H9 (cell line): ENCODE results near the gene SLAMF1. TPM values are rescaled to one million over a fixed set of nuclear protein-coding genes. Genes with fewer than 3 reads are reported as not detected.

Experiments
- DNase-seq: peaks from one replicate; pipeline ENCODE4 v3.0.0-alpha.2; 2017
- H2AFZ ChIP-seq: one replicate; pipeline ENCODE4 v1.6.1; 2013; ENCODE audit warnings: mild to moderate bottlenecking, low read length, control low read depth, moderate library complexity
- H2AK5ac ChIP-seq: 2 replicates; pipeline ENCODE4 v1.6.1; 2013; ENCODE audit warnings: low read length, control low read depth, mixed read lengths; ENCODE audit not compliant: insufficient read length
- H2BK120ac ChIP-seq: one replicate; pipeline ENCODE4 v1.6.1; 2013; ENCODE audit warnings: low read depth, mild to moderate bottlenecking, low read length, control low read depth, inconsistent platforms; ENCODE audit not compliant: poor library complexity, severe bottlenecking
- H2BK12ac ChIP-seq: 2 replicates; pipeline ENCODE4 v1.6.1; 2013; ENCODE audit warnings: low read length, control low read depth, mixed read lengths, low read depth; ENCODE audit not compliant: insufficient read length
- H2BK15ac ChIP-seq: 2 replicates; pipeline ENCODE4 v1.6.1; 2013; ENCODE audit warnings: low read depth, low read length, control low read depth
- H2BK20ac ChIP-seq: one replicate; pipeline ENCODE4 v1.6.1; 2013; ENCODE audit warnings: low read depth, mild to moderate bottlenecking, low read length, control low read depth, inconsistent platforms; ENCODE audit not compliant: poor library complexity, severe bottlenecking
- H2BK5ac ChIP-seq: 2 replicates; pipeline ENCODE4 v1.6.1; 2013; ENCODE audit warnings: low read length, control low read depth, mixed read lengths; ENCODE audit not compliant: insufficient read length
- H3K14ac ChIP-seq: 2 replicates; pipeline ENCODE4 v1.6.1; 2013; ENCODE audit warnings: low read length, control low read depth; ENCODE audit not compliant: insufficient read depth
- H3K18ac ChIP-seq: 2 replicates; pipeline ENCODE4 v1.6.1; 2013; ENCODE audit warnings: low read depth, mild to moderate bottlenecking, mixed read lengths, low read length, control low read depth; ENCODE audit not compliant: insufficient read length
- H3K23ac ChIP-seq: 2 replicates; pipeline ENCODE4 v1.6.1; 2013; ENCODE audit warnings: low read length, control low read depth, mixed read lengths, low read depth; ENCODE audit not compliant: insufficient read length
- H3K23me2 ChIP-seq: 2 replicates; pipeline ENCODE4 v1.6.1; 2013; ENCODE audit warnings: low read depth, mild to moderate bottlenecking, mixed read lengths, low read length, control low read depth; ENCODE audit not compliant: insufficient read length, poor library complexity, severe bottlenecking
- H3K27ac ChIP-seq: 2 replicates; pipeline ENCODE4 v1.5.1; 2013; ENCODE audit warnings: low read length, control low read depth, mixed read lengths, low read depth; ENCODE audit not compliant: insufficient read length
- H3K27me3 ChIP-seq: 2 replicates; pipeline ENCODE4 v1.6.1; 2013; ENCODE audit warnings: low read length, control low read depth, inconsistent platforms; ENCODE audit not compliant: insufficient read depth
- H3K4ac ChIP-seq: 2 replicates; pipeline ENCODE4 v1.6.1; 2013; ENCODE audit warnings: low read depth, mild to moderate bottlenecking, control low read depth, inconsistent platforms, low read length, moderate library complexity
- H3K4me1 ChIP-seq: 2 replicates; pipeline ENCODE4 v1.6.1; 2013; ENCODE audit warnings: low read length, control low read depth, inconsistent platforms; ENCODE audit not compliant: insufficient read depth
- H3K4me2 ChIP-seq: 2 replicates; pipeline ENCODE4 v1.6.1; 2013; ENCODE audit warnings: low read length, control low read depth, mixed read lengths; ENCODE audit not compliant: insufficient read length, insufficient read depth
- H3K56ac ChIP-seq: 2 replicates; pipeline ENCODE4 v1.6.1; 2013; ENCODE audit warnings: low read depth, mild to moderate bottlenecking, mixed read lengths, low read length, control low read depth; ENCODE audit not compliant: insufficient read length
- H3K79me1 ChIP-seq: 2 replicates; pipeline ENCODE4 v1.6.1; 2013; ENCODE audit warnings: low read depth, mild to moderate bottlenecking, moderate library complexity, low read length, control low read depth, inconsistent platforms; ENCODE audit not compliant: insufficient read depth, poor library complexity, severe bottlenecking
- H3K79me2 ChIP-seq: 2 replicates; pipeline ENCODE4 v1.6.1; 2013; ENCODE audit warnings: low read length, control low read depth, inconsistent platforms; ENCODE audit not compliant: insufficient read depth
- H3K9ac ChIP-seq: 2 replicates; pipeline ENCODE4 v1.6.1; 2013; ENCODE audit warnings: low read length, control low read depth, mixed read lengths; ENCODE audit not compliant: insufficient read length; ENCODE audit errors: extremely low read depth
- H3K9me3 ChIP-seq: one replicate; pipeline ENCODE4 v1.6.1; 2013; ENCODE audit warnings: low read depth, low read length, inconsistent platforms; ENCODE audit not compliant: control insufficient read depth
- H3T11ph ChIP-seq: one replicate; pipeline ENCODE4 v1.6.1; 2013; ENCODE audit warnings: mild to moderate bottlenecking, low read length, control low read depth, inconsistent platforms
- H4K20me1 ChIP-seq: one replicate; pipeline ENCODE4 v1.6.1; 2013; ENCODE audit not compliant: control insufficient read depth, insufficient read length, insufficient read depth
- H4K5ac ChIP-seq: 2 replicates; pipeline ENCODE4 v1.6.1; 2013; ENCODE audit warnings: low read depth, mild to moderate bottlenecking, mixed read lengths, low read length, control low read depth; ENCODE audit not compliant: insufficient read length
- H4K8ac ChIP-seq: replicated peaks from 2 replicates; pipeline ENCODE4 v1.6.1; 2013; ENCODE audit warnings: low read length, control low read depth, mixed read lengths, low read depth; ENCODE audit not compliant: insufficient read length
- H4K91ac ChIP-seq: 2 replicates; pipeline ENCODE4 v1.6.1; 2013; ENCODE audit warnings: low read depth, mild to moderate bottlenecking, moderate library complexity, mixed read lengths, low read length, control low read depth; ENCODE audit not compliant: insufficient read length
- H3K27ac Mint-ChIP-seq, 3 experiments: 2 replicates in 2 of 3; 3 replicates in 1 of 3; pipeline ENCODE4 v1.8.0; 2020 to 2021; ENCODE audit warnings: mixed read lengths in 3 of 3, mild to moderate bottlenecking in 1 of 3, moderate library complexity in 1 of 3
- H3K27me3 Mint-ChIP-seq: 2 replicates; pipeline ENCODE4 v1.8.0; 2021; ENCODE audit warnings: low read depth, mild to moderate bottlenecking, moderate library complexity, mixed read lengths
- H3K36me3 Mint-ChIP-seq, 3 experiments: 2 replicates in 2 of 3; 3 replicates in 1 of 3; pipeline ENCODE4 v1.8.0; 2020 to 2021; ENCODE audit warnings: low read depth in 3 of 3, mixed read lengths in 3 of 3; ENCODE audit not compliant: insufficient read depth in 1 of 3
- H3K4me1 Mint-ChIP-seq, 2 experiments: 2 replicates each; pipeline ENCODE4 v1.8.0; 2020; ENCODE audit warnings: mixed read lengths in 2 of 2
- H3K4me3 Mint-ChIP-seq, 2 experiments: 2 replicates in 1 of 2; 3 replicates in 1 of 2; pipeline ENCODE4 v1.8.0; 2020 to 2021; ENCODE audit warnings: mild to moderate bottlenecking in 2 of 2, mixed read lengths in 2 of 2, moderate library complexity in 1 of 2
- H3K9me3 Mint-ChIP-seq, 2 experiments: 2 replicates in 1 of 2; 3 replicates in 1 of 2; pipeline ENCODE4 v1.8.0; 2020; ENCODE audit warnings: mild to moderate bottlenecking in 2 of 2, mixed read lengths in 2 of 2, moderate library complexity in 1 of 2
- CTCF ChIP-seq: fragments of 200-600 bp; sonication (generic); conservative IDR thresholded peaks from 3 replicates; pipeline ENCODE4 v1.8.0; 2021; ENCODE audit warnings: antibody characterized with exemption, mild to moderate bottlenecking
- WGBS: extraction: QIAGEN DNeasy Blood & Tissue Kit; methylation state at CpG from one replicate; pipeline ENCODE4 v1.1.7; 2013; ENCODE audit warnings: missing lambda C conversion rate, low lambda C conversion rate, mixed read lengths; ENCODE audit not compliant: insufficient read length; ENCODE audit errors: extremely low coverage; 5-methylcytosine and 5-hydroxymethylcytosine counted together
- total RNA-seq: library from RNA; stranded (reverse); gene quantifications from 2 replicates; pipeline ENCODE4 v1.2.1, GENCODE V29; 2021

The SLAMF1 gene
- total RNA-seq, 1 experiment from 2014 or later, result not detected

- no peaks in the 10 kb centered on the region for H3K27me3 Mint-ChIP-seq
- H2BK20ac ChIP-seq, result no peak overlapping the region
- no peak overlapping the region for H3K18ac ChIP-seq
- no peak overlapping the region for H2BK12ac ChIP-seq
- no peak overlapping the region for H4K8ac ChIP-seq
- H3K4me2 ChIP-seq, result peak overlapping the region; percentile 7
- no peak overlapping the region for H3K56ac ChIP-seq
- H4K91ac ChIP-seq, result no peak overlapping the region
- H3K9ac ChIP-seq, result no peak overlapping the region
- H3K27me3 ChIP-seq, result no peaks in the 10 kb centered on the region
- no peaks in the 10 kb centered on the region for H4K20me1 ChIP-seq
- TF ChIP-seq CTCF, result no peak
- H3K27ac ChIP-seq, result peak overlapping the region; percentile 97
- H2AFZ ChIP-seq, result no peak overlapping the region
- no peak overlapping the region for H2BK120ac ChIP-seq
- H3K4me1 ChIP-seq, result peaks cover 15% of the 10 kb centered on the region
- no peak overlapping the region for H2BK15ac ChIP-seq
- H3K23me2 ChIP-seq, result no peaks in the 10 kb centered on the region
- DNase-seq, result no peak
- H3K4me1 Mint-ChIP-seq, result peaks cover 7 to 18% of the 10 kb centered on the region in 2 experiments
- H3K79me2 ChIP-seq, result no peaks in the 10 kb centered on the region
- WGBS, result no CpG with 5 or more reads among the region's 6 CpGs
- no peaks in the 10 kb centered on the region for H3K9me3 ChIP-seq
- no peak overlapping the region for H3K4ac ChIP-seq
- no peak overlapping the region for H2BK5ac ChIP-seq
- H3K27ac Mint-ChIP-seq, result no peak overlapping the region
- H3K14ac ChIP-seq, result 0 out of 2 replicates have a peak overlapping the region, but pooled peaks have one; percentile 8
- H3K9me3 Mint-ChIP-seq, result peaks cover 15 to 22% of the 10 kb centered on the region in 2 experiments
- no peak overlapping the region for H3K4me3 Mint-ChIP-seq
- H3T11ph ChIP-seq, result no peak overlapping the region
- H3K36me3 Mint-ChIP-seq, result peaks cover 3 to 19% (median 5%) of the 10 kb centered on the region in 3 experiments; a peak in 5 of 7 replicates
- H3K79me1 ChIP-seq, result no peaks in the 10 kb centered on the region
- no peak overlapping the region for H2AK5ac ChIP-seq
- H3K23ac ChIP-seq, result no peak overlapping the region
- H4K5ac ChIP-seq, result no peak overlapping the region
These were observed 26.2 kb upstream of the SLAMF1 start for GRCh38 chr1:160672789-160673695.
